K562 (cell line): ENCODE results near the gene DDIT3. TPM values are rescaled to one million over a fixed set of nuclear protein-coding genes. Genes with fewer than 3 reads are reported as not detected.

ENCODE experiments used
- ARID2 ChIP-seq: fragments of 450-650 bp; IDR thresholded peaks from 2 replicates; pipeline ENCODE4 v1.6.1; 2017; ENCODE audit warnings: antibody characterized with exemption, mild to moderate bottlenecking
- ELK3 ChIP-seq: fragments of 450-650 bp; formaldehyde crosslinking; IDR thresholded peaks from 2 replicates; pipeline ENCODE4 v1.4.0; 2020; ENCODE audit warnings: mild to moderate bottlenecking
- FOXP4 ChIP-seq: sonication (generic); formaldehyde crosslinking; IDR thresholded peaks from 2 replicates; pipeline ENCODE4 v1.8.0; 2022; ENCODE audit warnings: mild to moderate bottlenecking, missing genetic modification reagents, borderline replicate concordance
- HMG20A ChIP-seq: fragments of 450-650 bp; formaldehyde crosslinking; conservative IDR thresholded peaks from 2 replicates; pipeline ENCODE4 v1.4.0; 2020; ENCODE audit warnings: mild to moderate bottlenecking, mixed read lengths
- KAT2B ChIP-seq: IDR thresholded peaks from one replicate; pipeline ENCODE4 v1.6.1; 2012; ENCODE audit warnings: low read depth, mild to moderate bottlenecking, control low read depth, inconsistent platforms, low read length, moderate library complexity
- MAFK ChIP-seq: IDR thresholded peaks from 2 replicates; pipeline ENCODE4 v1.6.1; 2011; ENCODE audit warnings: low read length, improper control_type of control experiment
- PPARD ChIP-seq: fragments of 250-450 bp; sonication (Bioruptor Pico); IDR thresholded peaks from 2 replicates; pipeline ENCODE4 v1.8.0; 2022; ENCODE audit warnings: inconsistent platforms, mild to moderate bottlenecking, moderate library complexity
- PREB ChIP-seq: sonication (generic); formaldehyde crosslinking; IDR thresholded peaks from 2 replicates; pipeline ENCODE4 v1.8.1; 2023; ENCODE audit warnings: mild to moderate bottlenecking, missing genetic modification reagents
- TRIM24 ChIP-seq, 2 experiments: fragments of 450-650 bp; IDR thresholded peaks; 2 replicates each; pipeline ENCODE4 v1.6.1; 2016
- ZNF143 ChIP-seq: sonication (generic); formaldehyde crosslinking; IDR thresholded peaks from 2 replicates; pipeline ENCODE4 v1.9.0; 2022; ENCODE audit warnings: mild to moderate bottlenecking, missing genetic modification reagents
- ZNF253 ChIP-seq: fragments of 250-450 bp; sonication (Bioruptor Pico); conservative IDR thresholded peaks from 2 replicates; pipeline ENCODE4 v1.6.1; 2021; ENCODE audit warnings: mild to moderate bottlenecking
- ZNF263 ChIP-seq: sonication (generic); formaldehyde crosslinking; IDR thresholded peaks from 2 replicates; pipeline ENCODE4 v1.8.0; 2022; ENCODE audit warnings: mild to moderate bottlenecking, missing genetic modification reagents, borderline replicate concordance
- ZNF398 ChIP-seq: fragments of 250-450 bp; sonication (Bioruptor Pico); IDR thresholded peaks from 2 replicates; pipeline ENCODE4 v1.8.0; 2021; ENCODE audit warnings: moderate library complexity, mild to moderate bottlenecking, inconsistent platforms
- polyA plus RNA-seq, 8 experiments: library from polyadenylated mRNA; depleted of rRNA in 4 of 8; stranded (reverse) in 5 of 8; unstranded in 3 of 8; fragments of >200 nt; fragmentation: Nextera tagmentation in 2 of 8; fragmentation: Illumina TruSeq in 1 of 8; extraction: Ambion mirVana in 2 of 8; extraction: Trizol in 1 of 8; gene quantifications; 2 replicates each; pipeline versions ENCODE4 v1.2.1 to v1.2.3, GENCODE V29; 2011 to 2014; ENCODE audit warnings: inconsistent platforms in 1 of 8, missing spikeins in 1 of 8
- total RNA-seq, 7 experiments: library from RNA; depleted of rRNA in 6 of 7; stranded (reverse); fragments of >200 nt in 6 of 7; fragmentation: Illumina TruSeq in 2 of 7; extraction: Trizol in 2 of 7; gene quantifications; 2 replicates each; pipeline versions ENCODE4 v1.2.1 to v1.2.3, GENCODE V29; 2011 to 2021; ENCODE audit warnings: low replicate concordance in 1 of 7
- TF ChIP-seq, protein P1 (sequence below), 2 experiments: IDR thresholded peaks in 1 of 2; conservative IDR thresholded peaks in 1 of 2; 2 replicates each; pipeline ENCODE4 v1.6.1; 2016; ENCODE audit warnings: low read depth in 2 of 2, mild to moderate bottlenecking in 1 of 2, missing compliant biosample characterization in 1 of 2, missing genetic modification characterization in 1 of 2, moderate library complexity in 1 of 2

Gene DDIT3
- total and polyA plus RNA-seq, 9 of the 15 experiments (the other 6 are each of a cell fraction or from before 2014, with no cell fraction given) = 59.1 to 272 (median 89.9) TPM

- TF ChIP-seq PREB (CRISPR knock-in tag) = no peak
- TF ChIP-seq MAFK = no peak
- no peak for TF ChIP-seq FOXP4 (CRISPR knock-in tag)
- TF ChIP-seq, protein P1, sequence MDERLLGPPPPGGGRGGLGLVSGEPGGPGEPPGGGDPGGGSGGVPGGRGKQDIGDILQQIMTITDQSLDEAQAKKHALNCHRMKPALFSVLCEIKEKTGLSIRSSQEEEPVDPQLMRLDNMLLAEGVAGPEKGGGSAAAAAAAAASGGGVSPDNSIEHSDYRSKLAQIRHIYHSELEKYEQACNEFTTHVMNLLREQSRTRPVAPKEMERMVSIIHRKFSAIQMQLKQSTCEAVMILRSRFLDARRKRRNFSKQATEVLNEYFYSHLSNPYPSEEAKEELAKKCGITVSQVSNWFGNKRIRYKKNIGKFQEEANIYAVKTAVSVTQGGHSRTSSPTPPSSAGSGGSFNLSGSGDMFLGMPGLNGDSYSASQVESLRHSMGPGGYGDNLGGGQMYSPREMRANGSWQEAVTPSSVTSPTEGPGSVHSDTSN (CRISPR knock-in tag; IDR thresholded peaks at IDR 0.05; ENCODE audit: low read depth) = no peak
- TF ChIP-seq, protein P1 (tag; conservative IDR thresholded peaks at IDR 0.05; ENCODE audit: low read depth) = no peak
- TF ChIP-seq ZNF143 (CRISPR knock-in tag) = 0 out of 2 replicates have a peak, but pooled peaks have one; percentile 41
- TF ChIP-seq KAT2B = no peak
- TF ChIP-seq ZNF253 (CRISPR knock-in tag) = no peak
- TF ChIP-seq TRIM24 (IDR thresholded peaks at IDR 0.05) = no peak
- TF ChIP-seq ELK3 (CRISPR knock-in tag) = no peak
- no peak for TF ChIP-seq ARID2
- no peak for TF ChIP-seq PPARD
- 0 out of 2 replicates have a peak, but pooled peaks have one; percentile 27 for TF ChIP-seq ZNF263 (CRISPR knock-in tag)
- no peak for TF ChIP-seq ZNF398 (CRISPR knock-in tag)
- no peak for TF ChIP-seq HMG20A
These were observed 29.8 kb upstream of the DDIT3 start, which contains the start of gene KIF5A (continued) for GRCh38 chr12:57549909-57550640.
